HEK293 (cell line): ENCODE results near the gene LDLRAD3.

Experiments used
- CTCF ChIA-PET: fragments of 350-600 bp; formaldehyde crosslinking; extraction: SDS; loops from one replicate; lab custom pipeline; 2021; ENCODE audit warnings: antibody characterized with exemption; lab: Yijun Ruan, JAX
- POLR2A ChIA-PET: fragments of 300-600 bp; formaldehyde crosslinking; extraction: SDS; loops from one replicate; lab custom pipeline; 2020; ENCODE audit warnings: antibody characterized with exemption, inconsistent platforms; lab: Yijun Ruan, JAX
- H3K27ac ChIP-seq: fragments of 200-500 bp; sonication (Bioruptor generic); 2 replicates; pipeline ENCODE4 v1.5.1; 2014; ENCODE audit warnings: low read depth, low read length, control low read depth, inconsistent platforms; ENCODE audit errors: extremely low read depth
- H3K36me3 ChIP-seq, 2 experiments: fragments of 200-500 bp in 1 of 2; sonication (Bioruptor generic) in 1 of 2; 1 replicate in 1 of 2; 2 replicates in 1 of 2; pipeline ENCODE4 v1.5.1; 2014 to 2017; ENCODE audit warnings: inconsistent platforms in 2 of 2, low read length in 2 of 2; ENCODE audit not compliant: control insufficient read depth in 2 of 2, insufficient read depth in 1 of 2
- H3K4me1 ChIP-seq: fragments of 200-500 bp; sonication (Bioruptor generic); 2 replicates; pipeline ENCODE4 v1.5.1; 2014; ENCODE audit warnings: mild to moderate bottlenecking, low read length, inconsistent platforms; ENCODE audit not compliant: control insufficient read depth, insufficient read depth
- H3K4me3 ChIP-seq: 2 replicates; pipeline ENCODE4 v1.5.1; 2011; ENCODE audit warnings: low read depth, mild to moderate bottlenecking, control low read depth, low read length, moderate library complexity
- H3K9me3 ChIP-seq: fragments of 200-500 bp; sonication (Bioruptor generic); 2 replicates; pipeline ENCODE4 v1.5.1; 2014; ENCODE audit warnings: low read depth, low read length, inconsistent platforms; ENCODE audit not compliant: control insufficient read depth, insufficient read depth
- CTCF ChIP-seq: fragments of 450-650 bp; formaldehyde crosslinking; IDR thresholded peaks from 2 replicates; pipeline ENCODE4 v1.5.1; 2016; ENCODE audit warnings: missing biosample characterization, missing genetic modification characterization
- GLI4 ChIP-seq: fragments of 450-650 bp; formaldehyde crosslinking; IDR thresholded peaks from 2 replicates; pipeline ENCODE4 v1.5.1; 2016; ENCODE audit warnings: missing biosample characterization, missing genetic modification characterization
- HOXC10 ChIP-seq: sonication (generic); formaldehyde crosslinking; IDR thresholded peaks from 2 replicates; pipeline ENCODE4 v1.8.1; 2023; ENCODE audit warnings: mild to moderate bottlenecking, missing genetic modification reagents
- KLF17 ChIP-seq: fragments of 450-650 bp; formaldehyde crosslinking; IDR thresholded peaks from 2 replicates; pipeline ENCODE4 v1.5.1; 2016; ENCODE audit warnings: missing biosample characterization, missing genetic modification characterization
- MZF1 ChIP-seq: fragments of 450-650 bp; formaldehyde crosslinking; IDR thresholded peaks from 2 replicates; pipeline ENCODE4 v1.5.1; 2017; ENCODE audit warnings: missing biosample characterization, missing genetic modification characterization, borderline replicate concordance
- SETDB1 ChIP-seq: IDR thresholded peaks from one replicate; pipeline ENCODE4 v1.6.1; 2017; ENCODE audit warnings: mild to moderate bottlenecking, low read length, moderate library complexity, mixed read lengths; ENCODE audit not compliant: insufficient read length
- ZBTB7A ChIP-seq: fragments of 450-650 bp; formaldehyde crosslinking; IDR thresholded peaks from 2 replicates; pipeline ENCODE4 v1.5.1; 2016; ENCODE audit warnings: low read depth, missing biosample characterization, missing genetic modification characterization
- ZFP3 ChIP-seq: fragments of 450-650 bp; formaldehyde crosslinking; IDR thresholded peaks from 2 replicates; pipeline ENCODE4 v1.5.1; 2016; ENCODE audit warnings: low read depth, missing biosample characterization, missing genetic modification characterization
- ZNF138 ChIP-seq: fragments of 450-650 bp; formaldehyde crosslinking; IDR thresholded peaks from 2 replicates; pipeline ENCODE4 v1.5.1; 2016; ENCODE audit warnings: missing biosample characterization, missing genetic modification characterization, borderline replicate concordance
- ZNF473 ChIP-seq: fragments of 450-650 bp; formaldehyde crosslinking; IDR thresholded peaks from 2 replicates; pipeline ENCODE4 v1.5.1; 2017; ENCODE audit warnings: missing biosample characterization, missing genetic modification characterization
- ZNF621 ChIP-seq: fragments of 450-650 bp; formaldehyde crosslinking; IDR thresholded peaks from 2 replicates; pipeline ENCODE4 v1.5.1; 2017; ENCODE audit warnings: missing biosample characterization, missing genetic modification characterization
- ZNF664 ChIP-seq: fragments of 450-650 bp; formaldehyde crosslinking; IDR thresholded peaks from 2 replicates; pipeline ENCODE4 v1.5.1; 2016; ENCODE audit warnings: missing biosample characterization, missing genetic modification characterization
- ZSCAN23 ChIP-seq: fragments of 450-650 bp; formaldehyde crosslinking; IDR thresholded peaks from 2 replicates; pipeline ENCODE4 v1.5.1; 2016; ENCODE audit warnings: missing biosample characterization, missing genetic modification characterization
- TF ChIP-seq, protein P1 (sequence below): fragments of 450-650 bp; formaldehyde crosslinking; IDR thresholded peaks from 2 replicates; pipeline ENCODE4 v1.5.1; 2016; ENCODE audit warnings: missing biosample characterization, missing genetic modification characterization
- TF ChIP-seq, protein P2 (sequence below): fragments of 450-650 bp; formaldehyde crosslinking; IDR thresholded peaks from 2 replicates; pipeline ENCODE4 v1.5.1; 2016; ENCODE audit warnings: missing biosample characterization, missing genetic modification characterization
- TF ChIP-seq, protein P3 (sequence below): sonication (generic); formaldehyde crosslinking; IDR thresholded peaks from 2 replicates; pipeline ENCODE4 v1.8.1; 2022; ENCODE audit warnings: mild to moderate bottlenecking, moderate library complexity, missing genetic modification reagents
- TF ChIP-seq, protein P4 (sequence below): fragments of 450-650 bp; formaldehyde crosslinking; IDR thresholded peaks from 2 replicates; pipeline ENCODE4 v1.5.1; 2016; ENCODE audit warnings: missing biosample characterization, missing genetic modification characterization

Gene LDLRAD3

DNA sequence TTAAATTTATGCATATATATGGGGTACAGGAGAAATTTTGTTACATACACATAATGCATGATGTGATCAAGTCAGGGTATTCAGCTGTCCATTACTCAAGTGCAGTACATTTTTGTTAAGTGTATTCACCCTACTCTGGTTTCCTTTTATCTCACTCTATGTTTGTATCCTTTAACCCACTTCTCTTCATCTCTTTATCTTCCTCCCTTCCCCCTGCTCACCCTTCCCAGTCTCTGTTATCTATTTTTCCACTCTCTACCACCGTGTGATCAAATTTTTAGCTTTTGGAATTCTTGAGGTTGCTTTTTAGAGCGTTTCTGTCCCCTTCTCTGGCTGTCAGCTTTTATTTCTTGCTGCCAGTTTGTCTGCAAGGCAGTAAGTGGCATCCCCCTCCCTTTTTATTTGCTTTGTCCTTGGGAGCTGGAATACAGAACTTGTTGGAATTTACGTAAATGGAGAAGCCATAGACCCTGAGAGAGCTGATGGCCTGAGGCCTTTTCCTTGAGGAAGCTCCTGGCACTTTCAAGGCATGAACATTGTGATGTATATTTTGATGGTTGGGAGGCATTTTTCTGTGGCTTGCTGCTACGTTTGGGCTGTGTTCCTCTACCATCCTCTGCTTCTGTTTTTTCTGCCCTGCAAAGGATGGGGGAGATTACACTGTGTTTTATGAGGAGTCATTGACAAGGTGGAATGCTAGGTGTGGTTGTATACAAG is 148.6 kb downstream of the LDLRAD3 start:
- ChIA-PET CTCF (interaction anchor here (0.6 to 3.0 kb wide), 5 partner anchors 7 to 605 kb away, joined by 3 to 10 read pairs (median 3); no protein-coding TSS in a partner anchor), POLR2A (interaction anchor here (1.0 kb wide), 1 partner anchor 12 kb away, joined by 3 read pairs; no protein-coding TSS in a partner anchor)
- H3K4me1 ChIP-seq: peaks cover 5% of the 10 kb centered on the region; the same call in 1 of the 2 replicates
- H3K4me3 ChIP-seq: no peak overlapping the region
- no peaks in the 10 kb centered on the region for H3K9me3 ChIP-seq
- no peak for TF ChIP-seq GLI4 (tag by site-specific recombination)
- TF ChIP-seq ZNF473 (tag by site-specific recombination): no peak
- no peak for TF ChIP-seq HOXC10 (CRISPR knock-in tag)
- TF ChIP-seq, protein P1, sequence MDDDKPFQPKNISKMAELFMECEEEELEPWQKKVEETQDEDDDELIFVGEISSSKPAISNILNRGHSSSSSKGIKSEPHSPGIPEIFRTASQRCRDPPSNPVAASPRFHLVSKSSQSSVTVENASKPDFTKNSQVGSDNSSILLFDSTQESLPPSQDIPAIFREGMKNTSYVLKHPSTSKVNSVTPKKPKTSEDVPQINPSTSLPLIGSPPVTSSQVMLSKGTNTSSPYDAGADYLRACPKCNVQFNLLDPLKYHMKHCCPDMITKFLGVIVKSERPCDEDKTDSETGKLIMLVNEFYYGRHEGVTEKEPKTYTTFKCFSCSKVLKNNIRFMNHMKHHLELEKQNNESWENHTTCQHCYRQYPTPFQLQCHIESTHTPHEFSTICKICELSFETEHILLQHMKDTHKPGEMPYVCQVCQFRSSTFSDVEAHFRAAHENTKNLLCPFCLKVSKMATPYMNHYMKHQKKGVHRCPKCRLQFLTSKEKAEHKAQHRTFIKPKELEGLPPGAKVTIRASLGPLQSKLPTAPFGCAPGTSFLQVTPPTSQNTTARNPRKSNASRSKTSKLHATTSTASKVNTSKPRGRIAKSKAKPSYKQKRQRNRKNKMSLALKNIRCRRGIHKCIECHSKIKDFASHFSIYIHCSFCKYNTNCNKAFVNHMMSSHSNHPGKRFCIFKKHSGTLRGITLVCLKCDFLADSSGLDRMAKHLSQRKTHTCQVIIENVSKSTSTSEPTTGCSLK (tag by site-specific recombination): no peak
- no peak for TF ChIP-seq ZNF621 (tag by site-specific recombination)
- no peak for TF ChIP-seq ZSCAN23
- no peak for TF ChIP-seq ZFP3 (tag by site-specific recombination)
- TF ChIP-seq CTCF: no peak
- TF ChIP-seq, protein P2, sequence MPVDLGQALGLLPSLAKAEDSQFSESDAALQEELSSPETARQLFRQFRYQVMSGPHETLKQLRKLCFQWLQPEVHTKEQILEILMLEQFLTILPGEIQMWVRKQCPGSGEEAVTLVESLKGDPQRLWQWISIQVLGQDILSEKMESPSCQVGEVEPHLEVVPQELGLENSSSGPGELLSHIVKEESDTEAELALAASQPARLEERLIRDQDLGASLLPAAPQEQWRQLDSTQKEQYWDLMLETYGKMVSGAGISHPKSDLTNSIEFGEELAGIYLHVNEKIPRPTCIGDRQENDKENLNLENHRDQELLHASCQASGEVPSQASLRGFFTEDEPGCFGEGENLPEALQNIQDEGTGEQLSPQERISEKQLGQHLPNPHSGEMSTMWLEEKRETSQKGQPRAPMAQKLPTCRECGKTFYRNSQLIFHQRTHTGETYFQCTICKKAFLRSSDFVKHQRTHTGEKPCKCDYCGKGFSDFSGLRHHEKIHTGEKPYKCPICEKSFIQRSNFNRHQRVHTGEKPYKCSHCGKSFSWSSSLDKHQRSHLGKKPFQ (tag by site-specific recombination): no peak
- TF ChIP-seq, protein P3, sequence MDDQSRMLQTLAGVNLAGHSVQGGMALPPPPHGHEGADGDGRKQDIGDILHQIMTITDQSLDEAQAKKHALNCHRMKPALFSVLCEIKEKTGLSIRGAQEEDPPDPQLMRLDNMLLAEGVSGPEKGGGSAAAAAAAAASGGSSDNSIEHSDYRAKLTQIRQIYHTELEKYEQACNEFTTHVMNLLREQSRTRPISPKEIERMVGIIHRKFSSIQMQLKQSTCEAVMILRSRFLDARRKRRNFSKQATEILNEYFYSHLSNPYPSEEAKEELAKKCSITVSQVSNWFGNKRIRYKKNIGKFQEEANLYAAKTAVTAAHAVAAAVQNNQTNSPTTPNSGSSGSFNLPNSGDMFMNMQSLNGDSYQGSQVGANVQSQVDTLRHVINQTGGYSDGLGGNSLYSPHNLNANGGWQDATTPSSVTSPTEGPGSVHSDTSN: no peak
- no peak for TF ChIP-seq KLF17
- no peak for TF ChIP-seq ZNF664 (tag by site-specific recombination)
- TF ChIP-seq ZBTB7A: no peak
- no peak overlapping the region for H3K27ac ChIP-seq
- H3K36me3 ChIP-seq: peaks cover 0 to 3% of the 10 kb centered on the region in 2 experiments; a peak in 1 of 3 replicates

- ChIA-PET CTCF (interaction anchor here (1.1 to 3.0 kb wide), 3 partner anchors 57 to 271 kb away, joined by 3 to 10 read pairs (median 4); no protein-coding TSS in a partner anchor), POLR2A (no interaction called here)
- no peak overlapping the region for H3K27ac ChIP-seq
- TF ChIP-seq, protein P4, sequence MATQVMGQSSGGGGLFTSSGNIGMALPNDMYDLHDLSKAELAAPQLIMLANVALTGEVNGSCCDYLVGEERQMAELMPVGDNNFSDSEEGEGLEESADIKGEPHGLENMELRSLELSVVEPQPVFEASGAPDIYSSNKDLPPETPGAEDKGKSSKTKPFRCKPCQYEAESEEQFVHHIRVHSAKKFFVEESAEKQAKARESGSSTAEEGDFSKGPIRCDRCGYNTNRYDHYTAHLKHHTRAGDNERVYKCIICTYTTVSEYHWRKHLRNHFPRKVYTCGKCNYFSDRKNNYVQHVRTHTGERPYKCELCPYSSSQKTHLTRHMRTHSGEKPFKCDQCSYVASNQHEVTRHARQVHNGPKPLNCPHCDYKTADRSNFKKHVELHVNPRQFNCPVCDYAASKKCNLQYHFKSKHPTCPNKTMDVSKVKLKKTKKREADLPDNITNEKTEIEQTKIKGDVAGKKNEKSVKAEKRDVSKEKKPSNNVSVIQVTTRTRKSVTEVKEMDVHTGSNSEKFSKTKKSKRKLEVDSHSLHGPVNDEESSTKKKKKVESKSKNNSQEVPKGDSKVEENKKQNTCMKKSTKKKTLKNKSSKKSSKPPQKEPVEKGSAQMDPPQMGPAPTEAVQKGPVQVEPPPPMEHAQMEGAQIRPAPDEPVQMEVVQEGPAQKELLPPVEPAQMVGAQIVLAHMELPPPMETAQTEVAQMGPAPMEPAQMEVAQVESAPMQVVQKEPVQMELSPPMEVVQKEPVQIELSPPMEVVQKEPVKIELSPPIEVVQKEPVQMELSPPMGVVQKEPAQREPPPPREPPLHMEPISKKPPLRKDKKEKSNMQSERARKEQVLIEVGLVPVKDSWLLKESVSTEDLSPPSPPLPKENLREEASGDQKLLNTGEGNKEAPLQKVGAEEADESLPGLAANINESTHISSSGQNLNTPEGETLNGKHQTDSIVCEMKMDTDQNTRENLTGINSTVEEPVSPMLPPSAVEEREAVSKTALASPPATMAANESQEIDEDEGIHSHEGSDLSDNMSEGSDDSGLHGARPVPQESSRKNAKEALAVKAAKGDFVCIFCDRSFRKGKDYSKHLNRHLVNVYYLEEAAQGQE: no peak
- TF ChIP-seq ZNF138 (tag by site-specific recombination) (no peak), MZF1 (tag by site-specific recombination) (no peak), SETDB1 (peak; percentile 67)
These were observed 149.7 kb downstream of the LDLRAD3 start for GRCh38 chr11:36093548-36093947.

More at GRCh38 chr11:36093548-36093947, 149.7 kb downstream of the LDLRAD3 start:
- Histone ChIP-seq H3K4me1 (peaks cover 5% of the 10 kb centered on the region; the same call in 1 of the 2 replicates), H3K4me3 (no peak overlapping the region), H3K9me3 (no peaks in the 10 kb centered on the region), H3K36me3 (peaks cover 0 to 7% of the 10 kb centered on the region in 2 experiments; a peak in 1 of 3 replicates)
